K562 (cell line): ENCODE results near the gene ADM2. TPM values are rescaled to one million over a fixed set of nuclear protein-coding genes. Genes with fewer than 3 reads are reported as not detected.

Experiments used
- FOXP4 ChIP-seq: sonication (generic); formaldehyde crosslinking; IDR thresholded peaks from 2 replicates; pipeline ENCODE4 v1.8.0; 2022; ENCODE audit warnings: mild to moderate bottlenecking, missing genetic modification reagents, borderline replicate concordance
- KLF1 ChIP-seq: fragments of 450-650 bp; IDR thresholded peaks from 2 replicates; pipeline ENCODE4 v1.6.1; 2016; ENCODE audit warnings: missing genetic modification characterization, missing compliant biosample characterization
- KLF16 ChIP-seq: IDR thresholded peaks from 2 replicates; pipeline ENCODE4 v1.6.1; 2016; ENCODE audit warnings: antibody characterized with exemption
- LEF1 ChIP-seq: fragments of 450-650 bp; IDR thresholded peaks from 2 replicates; pipeline ENCODE4 v1.6.1; 2016; ENCODE audit warnings: mild to moderate bottlenecking
- NR2C2 ChIP-seq, 2 experiments: fragments of 200-800 bp in 1 of 2; sonication (Bioruptor generic) in 1 of 2; sonication (generic) in 1 of 2; formaldehyde crosslinking in 1 of 2; IDR thresholded peaks; 2 replicates each; pipeline versions ENCODE4 v1.6.1 to v1.8.0; 2016 to 2022; ENCODE audit warnings: mild to moderate bottlenecking in 1 of 2, missing compliant biosample characterization in 1 of 2, missing genetic modification characterization in 1 of 2, missing genetic modification reagents in 1 of 2
- PTTG1 ChIP-seq: fragments of 450-650 bp; IDR thresholded peaks from 2 replicates; pipeline ENCODE4 v1.6.1; 2016; ENCODE audit warnings: low read depth, mild to moderate bottlenecking, missing genetic modification characterization, missing compliant biosample characterization
- RHOXF2B ChIP-seq: fragments of 250-450 bp; sonication (Bioruptor Pico); conservative IDR thresholded peaks from 2 replicates; pipeline ENCODE4 v1.5.1; 2021
- ZC3H11A ChIP-seq: IDR thresholded peaks from 2 replicates; pipeline ENCODE4 v1.6.1; 2012; ENCODE audit warnings: low read depth, low read length, improper control_type of control experiment
- ZFPM2 ChIP-seq: fragments of 250-450 bp; sonication (Bioruptor Pico); IDR thresholded peaks from 2 replicates; pipeline ENCODE4 v1.5.1; 2022; ENCODE audit warnings: mild to moderate bottlenecking
- ZNF239 ChIP-seq: fragments of 250-450 bp; sonication (Bioruptor Pico); IDR thresholded peaks from 2 replicates; pipeline ENCODE4 v1.4.0; 2020; ENCODE audit warnings: mild to moderate bottlenecking
- ZNF316 ChIP-seq: fragments of 450-650 bp; IDR thresholded peaks from 2 replicates; pipeline ENCODE4 v1.6.1; 2016
- polyA plus RNA-seq, 8 experiments: library from polyadenylated mRNA; depleted of rRNA in 4 of 8; stranded (reverse) in 5 of 8; unstranded in 3 of 8; fragments of >200 nt; fragmentation: Nextera tagmentation in 2 of 8; fragmentation: Illumina TruSeq in 1 of 8; extraction: Ambion mirVana in 2 of 8; extraction: Trizol in 1 of 8; gene quantifications; 2 replicates each; pipeline versions ENCODE4 v1.2.1 to v1.2.3, GENCODE V29; 2011 to 2014; ENCODE audit warnings: inconsistent platforms in 1 of 8, missing spikeins in 1 of 8
- total RNA-seq, 7 experiments: library from RNA; depleted of rRNA in 6 of 7; stranded (reverse); fragments of >200 nt in 6 of 7; fragmentation: Illumina TruSeq in 2 of 7; extraction: Trizol in 2 of 7; gene quantifications; 2 replicates each; pipeline versions ENCODE4 v1.2.1 to v1.2.3, GENCODE V29; 2011 to 2021; ENCODE audit warnings: low replicate concordance in 1 of 7
- TF ChIP-seq, protein P1 (sequence below), 2 experiments: fragments of 450-650 bp; formaldehyde crosslinking in 1 of 2; IDR thresholded peaks; 2 replicates each; pipeline versions ENCODE4 v1.4.0 to v1.6.1; 2014 to 2020; ENCODE audit warnings: mild to moderate bottlenecking in 2 of 2, borderline replicate concordance in 1 of 2, low read depth in 1 of 2
- TF ChIP-seq, protein P2 (sequence below): fragments of 250-450 bp; sonication (Bioruptor Pico); IDR thresholded peaks from 2 replicates; pipeline ENCODE4 v1.4.0; 2020; ENCODE audit warnings: mild to moderate bottlenecking, moderate library complexity, borderline replicate concordance

The ADM2 gene
- total and polyA plus RNA-seq, 9 of the 15 experiments (the other 6 are each of a cell fraction or from before 2014, with no cell fraction given) = 0.11 to 5.1 (median 0.38) TPM

DNA sequence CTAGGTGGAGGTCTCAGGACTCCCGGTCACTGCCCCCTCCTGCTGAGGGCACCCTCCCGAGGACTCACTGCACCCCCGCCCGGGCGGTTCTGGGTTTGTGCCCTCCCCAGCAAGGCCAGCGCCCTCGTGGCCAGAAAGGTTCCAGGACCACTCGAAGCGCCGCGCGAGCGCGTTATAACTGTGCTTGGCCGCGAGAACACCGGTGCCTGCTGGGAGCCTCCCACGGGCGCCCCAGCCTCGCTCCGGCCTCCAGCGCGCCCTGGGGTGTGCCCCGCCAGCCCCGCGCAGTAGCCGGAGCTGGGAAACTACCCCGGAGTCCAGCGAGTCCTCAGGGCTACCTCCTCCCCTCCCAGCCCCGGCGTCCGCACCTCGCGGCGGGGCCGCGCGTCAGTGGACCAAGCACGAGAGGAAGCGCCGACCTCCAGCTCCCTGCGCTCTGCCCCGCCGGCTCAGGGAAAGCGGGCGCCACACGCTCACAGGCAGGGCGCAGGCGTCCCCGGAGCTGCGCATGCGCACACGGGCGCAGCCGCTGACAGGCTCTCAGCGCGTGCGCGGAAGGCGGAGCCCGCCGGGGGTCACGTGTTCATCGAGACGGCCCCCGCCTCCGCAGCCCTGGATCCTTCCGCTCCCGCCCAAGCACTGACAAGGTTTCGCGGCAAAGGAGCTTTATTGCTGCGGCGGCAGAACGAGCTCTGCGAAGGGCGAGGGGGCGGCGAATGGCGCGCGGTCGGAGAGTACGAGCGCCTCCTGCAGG lies 43.9 kb downstream of the ADM2 start, which contains the start of gene SCO2 (continued):
- no peak for TF ChIP-seq PTTG1 (tag)
- TF ChIP-seq KLF1 = no peak
- TF ChIP-seq, protein P1, sequence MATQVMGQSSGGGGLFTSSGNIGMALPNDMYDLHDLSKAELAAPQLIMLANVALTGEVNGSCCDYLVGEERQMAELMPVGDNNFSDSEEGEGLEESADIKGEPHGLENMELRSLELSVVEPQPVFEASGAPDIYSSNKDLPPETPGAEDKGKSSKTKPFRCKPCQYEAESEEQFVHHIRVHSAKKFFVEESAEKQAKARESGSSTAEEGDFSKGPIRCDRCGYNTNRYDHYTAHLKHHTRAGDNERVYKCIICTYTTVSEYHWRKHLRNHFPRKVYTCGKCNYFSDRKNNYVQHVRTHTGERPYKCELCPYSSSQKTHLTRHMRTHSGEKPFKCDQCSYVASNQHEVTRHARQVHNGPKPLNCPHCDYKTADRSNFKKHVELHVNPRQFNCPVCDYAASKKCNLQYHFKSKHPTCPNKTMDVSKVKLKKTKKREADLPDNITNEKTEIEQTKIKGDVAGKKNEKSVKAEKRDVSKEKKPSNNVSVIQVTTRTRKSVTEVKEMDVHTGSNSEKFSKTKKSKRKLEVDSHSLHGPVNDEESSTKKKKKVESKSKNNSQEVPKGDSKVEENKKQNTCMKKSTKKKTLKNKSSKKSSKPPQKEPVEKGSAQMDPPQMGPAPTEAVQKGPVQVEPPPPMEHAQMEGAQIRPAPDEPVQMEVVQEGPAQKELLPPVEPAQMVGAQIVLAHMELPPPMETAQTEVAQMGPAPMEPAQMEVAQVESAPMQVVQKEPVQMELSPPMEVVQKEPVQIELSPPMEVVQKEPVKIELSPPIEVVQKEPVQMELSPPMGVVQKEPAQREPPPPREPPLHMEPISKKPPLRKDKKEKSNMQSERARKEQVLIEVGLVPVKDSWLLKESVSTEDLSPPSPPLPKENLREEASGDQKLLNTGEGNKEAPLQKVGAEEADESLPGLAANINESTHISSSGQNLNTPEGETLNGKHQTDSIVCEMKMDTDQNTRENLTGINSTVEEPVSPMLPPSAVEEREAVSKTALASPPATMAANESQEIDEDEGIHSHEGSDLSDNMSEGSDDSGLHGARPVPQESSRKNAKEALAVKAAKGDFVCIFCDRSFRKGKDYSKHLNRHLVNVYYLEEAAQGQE (IDR thresholded peaks at IDR 0.05; ENCODE audit: borderline replicate concordance) = peak; percentile 86
- TF ChIP-seq, protein P1 (CRISPR knock-in tag; IDR thresholded peaks at IDR 0.05; ENCODE audit: low read depth) = no peak
- no peak; the same call in 1 of the 2 replicates for TF ChIP-seq KLF16
- TF ChIP-seq, protein P2, sequence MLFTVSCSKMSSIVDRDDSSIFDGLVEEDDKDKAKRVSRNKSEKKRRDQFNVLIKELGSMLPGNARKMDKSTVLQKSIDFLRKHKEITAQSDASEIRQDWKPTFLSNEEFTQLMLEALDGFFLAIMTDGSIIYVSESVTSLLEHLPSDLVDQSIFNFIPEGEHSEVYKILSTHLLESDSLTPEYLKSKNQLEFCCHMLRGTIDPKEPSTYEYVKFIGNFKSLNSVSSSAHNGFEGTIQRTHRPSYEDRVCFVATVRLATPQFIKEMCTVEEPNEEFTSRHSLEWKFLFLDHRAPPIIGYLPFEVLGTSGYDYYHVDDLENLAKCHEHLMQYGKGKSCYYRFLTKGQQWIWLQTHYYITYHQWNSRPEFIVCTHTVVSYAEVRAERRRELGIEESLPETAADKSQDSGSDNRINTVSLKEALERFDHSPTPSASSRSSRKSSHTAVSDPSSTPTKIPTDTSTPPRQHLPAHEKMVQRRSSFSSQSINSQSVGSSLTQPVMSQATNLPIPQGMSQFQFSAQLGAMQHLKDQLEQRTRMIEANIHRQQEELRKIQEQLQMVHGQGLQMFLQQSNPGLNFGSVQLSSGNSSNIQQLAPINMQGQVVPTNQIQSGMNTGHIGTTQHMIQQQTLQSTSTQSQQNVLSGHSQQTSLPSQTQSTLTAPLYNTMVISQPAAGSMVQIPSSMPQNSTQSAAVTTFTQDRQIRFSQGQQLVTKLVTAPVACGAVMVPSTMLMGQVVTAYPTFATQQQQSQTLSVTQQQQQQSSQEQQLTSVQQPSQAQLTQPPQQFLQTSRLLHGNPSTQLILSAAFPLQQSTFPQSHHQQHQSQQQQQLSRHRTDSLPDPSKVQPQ (CRISPR knock-in tag) = no peak
- peak; percentile 56; the same call in 1 of the 2 replicates for TF ChIP-seq ZNF316
- TF ChIP-seq ZNF239 (CRISPR knock-in tag) = no peak
- no peak for TF ChIP-seq ZFPM2 (CRISPR knock-in tag)
- no peak for TF ChIP-seq LEF1
- no peak for TF ChIP-seq RHOXF2B (CRISPR knock-in tag)
- TF ChIP-seq NR2C2 (CRISPR knock-in tag; IDR thresholded peaks at IDR 0.05) = no peak
- TF ChIP-seq NR2C2 (tag; IDR thresholded peaks at IDR 0.05) = peak; percentile 39; the same call in 1 of the 2 replicates
- TF ChIP-seq ZC3H11A = no peak
- TF ChIP-seq FOXP4 (CRISPR knock-in tag) = 0 out of 2 replicates have a peak, but pooled peaks have one; percentile 38
